Right lung (tissue), 5 donors: ENCODE measurements around the gene PIN1. TPM values are rescaled to one million over a fixed set of nuclear protein-coding genes. Genes with fewer than 3 reads are reported as not detected.
A peak's percentile ranks its signal among the peaks of the same experiment; 100 is the strongest.

Experiments
- DNase-seq, 2 donors: peaks; one replicate each; pipeline ENCODE4 v3.0.0-alpha.2; 2013
- polyA plus RNA-seq, 5 donors: library from polyadenylated mRNA; unstranded; fragments of 120-200 nt; gene quantifications; one replicate each; pipeline versions ENCODE4 v1.2.1 to v1.2.3, GENCODE V29; 2013; ENCODE audit warnings: inconsistent platforms in 1 of 5, low replicate concordance in 1 of 5; ENCODE audit not compliant: insufficient read length in 5 of 5, insufficient read depth in 1 of 5

Gene PIN1
- polyA plus RNA-seq, 5 donors: 40.5 to 84.0 (median 53.5) TPM

GRCh38 chr19:9881720-9882119 lies 46.6 kb downstream of the PIN1 start:
- DNase-seq: no peak

GRCh38 chr19:9883231-9883758 lies 48.2 kb downstream of the PIN1 start:
- peak; percentile 17 for DNase-seq

GRCh38 chr19:9883764-9884163 lies 48.6 kb downstream of the PIN1 start:
- DNase-seq: no peak

- peak; percentile 32 to 43 for DNase-seq
These were observed 50.0 kb downstream of the PIN1 start for GRCh38 chr19:9885077-9885552.

GRCh38 chr19:9891609-9892373 lies 56.7 kb downstream of the PIN1 start:
- DNase-seq: no peak

Other genes starting within 250 kb of the PIN1 start
- gene ZNF561, start 214.1 kb upstream of the PIN1 start, polyA plus RNA-seq: 10 to 100 TPM; 43.6 to 79.4 (median 71.9) TPM
- gene ZNF562, start 160.2 kb upstream of the PIN1 start, polyA plus RNA-seq: 10 to 100 TPM; 17.4 to 31.1 (median 25.0) TPM
- 10 to 100 TPM; 21.7 to 44.4 (median 34.6) TPM for gene ZNF846, start 66.6 kb upstream of the PIN1 start, polyA plus RNA-seq
- gene FBXL12, start 16.2 kb upstream of the PIN1 start, polyA plus RNA-seq: 10 to 100 TPM; 26.2 to 40.9 (median 34.5) TPM
- 100 to 1,000 TPM; 191 to 281 (median 227) TPM for gene UBL5, start 7.4 kb upstream of the PIN1 start, polyA plus RNA-seq
- 10 to 100 TPM; 20.8 to 39.3 (median 29.8) TPM for gene OLFM2, start 101.2 kb downstream of the PIN1 start, polyA plus RNA-seq
- gene COL5A3, start 175.2 kb downstream of the PIN1 start, polyA plus RNA-seq: 10 to 100 TPM in 1 of 5 donors, 1 to 10 TPM in 4; 3.6 to 11.0 (median 5.7) TPM
- not detected for gene RDH8, start 178.2 kb downstream of the PIN1 start, polyA plus RNA-seq